Limb (tissue), 2 donors: ENCODE data around the gene POMT1.
"Not testable (repeated sequence)": the region's sequence is repeated elsewhere in the genome, so short reads cannot be mapped to it uniquely, and the experiment has no call there.

Experiments used
- DNase-seq, 2 donors: peaks; one replicate each; pipeline ENCODE4 v3.0.0-alpha.2; 2016; ENCODE audit errors: extremely low spot score in 2 of 2

Gene POMT1

GRCh38 chr9:131502781-131503625 is at the start of gene POMT1:
Gene POMT1 (plus strand): TSS chr9:131502918. CDS start chr9:131504219, 1,301 bp downstream.
- peak; percentile 87 to 93 for DNase-seq

- DNase-seq = no peak
Measured at GRCh38 chr9:131454028-131454427, 48.7 kb upstream of the POMT1 start.

- not testable (repeated sequence) for DNase-seq
Measured at GRCh38 chr9:131455655-131456054, 47.1 kb upstream of the POMT1 start.

- DNase-seq = no peak
Measured at GRCh38 chr9:131457746-131458145, 45.0 kb upstream of the POMT1 start.

GRCh38 chr9:131459056-131459455 is 43.7 kb upstream of the POMT1 start:
- DNase-seq = no peak

DNA sequence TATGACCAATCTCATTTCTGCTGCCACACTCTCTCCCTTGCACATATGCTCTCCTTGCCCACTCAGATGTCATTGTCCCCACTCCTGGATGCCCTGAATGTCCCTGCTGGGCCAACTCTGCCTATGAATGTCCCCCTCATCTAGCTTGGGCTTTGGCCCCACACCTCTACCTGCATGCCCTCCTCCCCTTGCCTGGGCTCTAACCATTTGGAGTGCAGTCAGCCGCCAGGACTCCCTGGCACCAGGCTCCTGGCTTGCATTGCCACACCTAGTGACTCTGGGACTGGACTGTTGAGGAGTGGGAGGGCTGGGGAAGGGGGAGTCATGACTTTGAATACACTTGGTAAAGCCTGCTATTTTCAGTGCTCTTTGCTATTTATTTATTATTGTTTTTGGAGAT is 41.6 kb upstream of the POMT1 start:
- DNase-seq = no peak

DNA sequence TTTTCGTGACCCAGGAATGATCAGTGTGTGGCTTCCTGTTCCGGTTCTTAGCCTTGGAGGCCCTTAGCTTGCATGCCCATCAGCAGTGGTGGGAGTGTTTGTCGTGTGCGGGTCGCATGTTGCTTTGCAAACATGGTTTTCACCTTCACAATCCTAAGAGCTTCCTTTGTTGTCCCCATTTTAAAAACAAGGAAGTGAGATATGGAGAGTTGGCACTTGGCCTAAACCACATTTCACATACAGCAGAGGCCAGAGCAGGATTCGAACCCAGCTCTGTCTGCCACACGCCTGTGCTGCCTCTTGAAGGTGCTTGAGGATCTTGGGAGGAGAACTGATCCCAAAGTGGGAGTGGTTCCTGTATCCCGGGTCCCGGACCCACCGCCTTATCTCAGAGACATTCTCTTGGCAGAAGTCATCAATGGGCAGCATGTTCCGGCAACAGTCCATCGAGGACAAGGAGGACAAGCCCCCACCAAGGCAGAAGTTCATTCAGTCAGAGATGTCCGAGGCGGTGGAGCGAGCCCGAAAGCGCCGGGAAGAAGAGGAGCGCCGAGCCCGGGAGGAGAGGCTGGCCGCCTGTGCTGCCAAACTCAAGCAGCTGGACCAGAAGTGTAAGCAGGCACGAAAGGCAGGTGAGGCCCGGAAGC is 38.2 kb upstream of the POMT1 start:
- DNase-seq = no peak

DNA sequence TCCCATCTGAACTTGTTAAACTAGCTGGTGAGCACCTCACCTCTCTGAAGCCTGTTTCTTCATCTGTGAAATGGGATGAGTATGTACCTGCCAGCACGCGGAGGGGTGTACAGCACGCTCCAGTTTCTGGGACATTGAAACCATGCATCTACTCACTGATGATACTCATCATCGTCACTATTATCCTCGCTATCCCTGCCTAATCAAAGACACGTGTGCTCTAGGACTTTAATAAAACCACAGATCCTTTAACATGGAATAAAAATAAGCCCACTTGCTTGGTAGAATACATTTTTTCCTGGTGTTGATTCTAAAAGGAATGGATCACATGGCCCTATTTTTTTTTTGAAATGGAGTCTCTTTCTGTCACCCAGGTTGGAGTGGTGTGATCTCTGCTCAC is 37.3 kb upstream of the POMT1 start:
- no peak for DNase-seq

DNA sequence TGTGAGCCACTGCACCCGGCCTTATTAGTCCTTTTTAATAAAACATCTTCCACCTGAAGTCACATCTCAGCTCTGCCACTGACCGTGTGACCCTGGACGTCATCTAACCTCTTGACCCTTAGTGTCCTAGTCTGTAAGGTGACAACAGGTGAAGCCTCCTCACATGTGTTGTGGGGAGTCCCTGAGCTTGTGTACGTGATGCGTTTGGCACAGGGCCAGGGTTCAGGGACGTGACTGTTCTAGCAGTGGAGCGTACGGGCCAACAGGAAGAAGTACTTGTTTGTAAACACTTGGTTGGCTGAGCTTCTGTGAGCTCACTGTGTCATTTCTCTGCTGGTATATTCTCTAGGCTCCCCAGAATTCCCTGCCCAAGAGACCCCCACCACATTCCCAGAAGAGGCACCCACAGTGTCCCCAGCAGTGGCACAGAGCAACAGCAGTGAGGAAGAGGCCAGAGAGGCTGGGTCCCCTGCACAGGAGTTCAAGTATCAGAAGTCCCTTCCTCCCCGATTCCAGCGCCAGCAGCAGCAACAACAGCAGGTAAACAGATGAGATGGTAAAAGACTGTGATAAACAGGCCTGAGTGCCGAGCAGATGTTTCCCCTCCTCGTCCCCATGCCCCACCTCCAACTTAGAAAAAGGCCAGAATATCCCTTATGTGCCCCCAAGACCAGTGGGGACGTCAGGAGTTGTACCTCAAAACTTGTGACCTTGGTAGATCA is 35.3 kb upstream of the POMT1 start:
- DNase-seq = no peak

DNA sequence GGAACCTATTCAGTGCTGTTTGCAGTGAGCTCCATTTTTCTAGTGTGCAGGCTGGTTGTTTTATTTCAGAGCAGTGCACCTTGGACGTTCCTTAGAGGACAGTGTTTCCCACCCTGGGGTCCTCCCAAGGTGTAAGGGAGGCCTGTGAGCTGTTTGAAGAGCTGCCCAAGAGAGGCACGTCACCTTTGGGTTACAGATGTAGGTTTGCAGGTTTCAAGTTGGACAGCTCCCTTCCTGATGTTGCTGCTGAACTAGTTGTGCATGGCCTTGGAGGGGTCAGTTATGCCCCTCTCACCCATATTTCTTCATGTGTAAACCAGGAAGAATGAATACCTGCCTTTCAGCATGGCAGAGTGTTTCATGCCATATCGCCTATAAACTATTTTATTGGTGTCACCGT is 34.7 kb upstream of the POMT1 start:
- DNase-seq = no peak

DNA sequence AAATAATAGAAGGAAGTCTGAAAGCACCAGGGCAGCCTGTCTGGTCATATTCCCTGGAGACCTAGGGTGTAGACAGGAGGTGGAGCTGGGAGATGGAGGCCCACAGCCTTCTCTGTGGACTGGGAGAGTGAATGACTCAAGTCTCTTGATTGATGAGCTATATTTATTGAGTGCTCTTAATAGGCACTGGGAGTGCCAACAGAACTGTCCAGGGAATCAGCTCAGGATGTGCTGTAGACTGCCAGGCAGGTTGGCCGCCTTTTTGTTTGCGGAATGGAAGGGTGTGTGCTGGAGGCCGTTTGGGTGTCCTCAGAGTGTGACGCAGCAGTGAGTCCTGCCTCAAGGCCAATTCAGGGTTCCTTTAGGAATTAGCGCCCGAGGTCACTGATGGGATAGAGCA is 33.4 kb upstream of the POMT1 start:
- DNase-seq = no peak

GRCh38 chr9:131469951-131470350 is 32.8 kb upstream of the POMT1 start:
- no peak for DNase-seq

GRCh38 chr9:131470581-131470991 is 32.1 kb upstream of the POMT1 start:
- no peak for DNase-seq

DNA sequence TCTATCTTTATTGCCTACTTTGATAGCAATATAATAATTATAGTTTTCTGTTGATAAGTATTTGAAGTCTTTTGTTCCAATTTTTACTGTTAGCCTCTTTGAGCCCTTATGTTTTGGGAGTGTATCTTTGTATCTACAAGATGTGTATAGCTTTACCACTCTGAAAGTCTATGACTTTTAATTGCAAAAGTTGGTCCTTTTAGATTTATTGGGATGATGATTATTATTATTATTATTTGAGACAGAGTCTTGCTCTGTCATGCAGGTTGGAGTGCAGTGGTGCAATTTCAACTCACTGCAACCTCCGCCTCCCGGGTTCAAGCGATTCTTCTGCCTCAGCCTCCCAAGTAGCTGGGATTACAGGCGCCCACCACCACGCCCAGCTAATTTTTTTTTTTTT is 30.6 kb upstream of the POMT1 start:
- not testable (repeated sequence) for DNase-seq

GRCh38 chr9:131473198-131473885 is 29.4 kb upstream of the POMT1 start:
- DNase-seq = peak in 1 of 2 donors; percentile 11

DNA sequence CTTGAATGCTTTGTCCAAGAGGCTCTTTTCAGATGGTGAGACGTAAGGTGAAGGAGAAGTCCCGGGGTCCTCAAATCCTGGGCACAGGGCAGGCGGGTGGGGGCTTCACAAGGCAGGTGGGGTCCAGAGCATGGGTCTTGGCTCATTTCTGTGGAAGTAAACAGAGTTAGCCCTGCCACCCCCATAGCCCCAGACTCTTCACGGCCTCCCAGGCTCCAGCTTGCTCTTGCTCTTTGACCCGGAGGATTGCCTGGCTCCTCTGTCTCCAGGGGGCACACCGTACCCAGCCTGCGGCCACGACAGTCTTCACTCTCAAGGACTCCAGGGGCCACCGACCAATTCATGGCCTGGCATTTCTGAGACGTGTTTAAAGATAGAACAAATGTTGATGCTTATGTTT is 28.8 kb upstream of the POMT1 start:
- DNase-seq = no peak

GRCh38 chr9:131474711-131475110 is 28.0 kb upstream of the POMT1 start:
- DNase-seq = peak in 1 of 2 donors; percentile 14

- peak in 1 of 2 donors; percentile 22 for DNase-seq
Measured at GRCh38 chr9:131475111-131475955, 27.4 kb upstream of the POMT1 start.

GRCh38 chr9:131475956-131476776 is 26.6 kb upstream of the POMT1 start:
- DNase-seq = no peak
